H9 (cell line): ENCODE measurements around the gene SULT1E1. TPM values are rescaled to one million over a fixed set of nuclear protein-coding genes. Genes with fewer than 3 reads are reported as not detected.

ENCODE experiments used
- DNase-seq: peaks from one replicate; pipeline ENCODE4 v3.0.0-alpha.2; 2017
- H2AFZ ChIP-seq: one replicate; pipeline ENCODE4 v1.6.1; 2013; ENCODE audit warnings: mild to moderate bottlenecking, low read length, control low read depth, moderate library complexity
- H2AK5ac ChIP-seq: 2 replicates; pipeline ENCODE4 v1.6.1; 2013; ENCODE audit warnings: low read length, control low read depth, mixed read lengths; ENCODE audit not compliant: insufficient read length
- H2BK120ac ChIP-seq: one replicate; pipeline ENCODE4 v1.6.1; 2013; ENCODE audit warnings: low read depth, mild to moderate bottlenecking, low read length, control low read depth, inconsistent platforms; ENCODE audit not compliant: poor library complexity, severe bottlenecking
- H2BK12ac ChIP-seq: 2 replicates; pipeline ENCODE4 v1.6.1; 2013; ENCODE audit warnings: low read length, control low read depth, mixed read lengths, low read depth; ENCODE audit not compliant: insufficient read length
- H2BK15ac ChIP-seq: 2 replicates; pipeline ENCODE4 v1.6.1; 2013; ENCODE audit warnings: low read depth, low read length, control low read depth
- H2BK20ac ChIP-seq: one replicate; pipeline ENCODE4 v1.6.1; 2013; ENCODE audit warnings: low read depth, mild to moderate bottlenecking, low read length, control low read depth, inconsistent platforms; ENCODE audit not compliant: poor library complexity, severe bottlenecking
- H2BK5ac ChIP-seq: 2 replicates; pipeline ENCODE4 v1.6.1; 2013; ENCODE audit warnings: low read length, control low read depth, mixed read lengths; ENCODE audit not compliant: insufficient read length
- H3K14ac ChIP-seq: 2 replicates; pipeline ENCODE4 v1.6.1; 2013; ENCODE audit warnings: low read length, control low read depth; ENCODE audit not compliant: insufficient read depth
- H3K18ac ChIP-seq: 2 replicates; pipeline ENCODE4 v1.6.1; 2013; ENCODE audit warnings: low read depth, mild to moderate bottlenecking, mixed read lengths, low read length, control low read depth; ENCODE audit not compliant: insufficient read length
- H3K23ac ChIP-seq: 2 replicates; pipeline ENCODE4 v1.6.1; 2013; ENCODE audit warnings: low read length, control low read depth, mixed read lengths, low read depth; ENCODE audit not compliant: insufficient read length
- H3K23me2 ChIP-seq: 2 replicates; pipeline ENCODE4 v1.6.1; 2013; ENCODE audit warnings: low read depth, mild to moderate bottlenecking, mixed read lengths, low read length, control low read depth; ENCODE audit not compliant: insufficient read length, poor library complexity, severe bottlenecking
- H3K27ac ChIP-seq: 2 replicates; pipeline ENCODE4 v1.5.1; 2013; ENCODE audit warnings: low read length, control low read depth, mixed read lengths, low read depth; ENCODE audit not compliant: insufficient read length
- H3K27me3 ChIP-seq: 2 replicates; pipeline ENCODE4 v1.6.1; 2013; ENCODE audit warnings: low read length, control low read depth, inconsistent platforms; ENCODE audit not compliant: insufficient read depth
- H3K4ac ChIP-seq: 2 replicates; pipeline ENCODE4 v1.6.1; 2013; ENCODE audit warnings: low read depth, mild to moderate bottlenecking, control low read depth, inconsistent platforms, low read length, moderate library complexity
- H3K4me1 ChIP-seq: 2 replicates; pipeline ENCODE4 v1.6.1; 2013; ENCODE audit warnings: low read length, control low read depth, inconsistent platforms; ENCODE audit not compliant: insufficient read depth
- H3K4me2 ChIP-seq: 2 replicates; pipeline ENCODE4 v1.6.1; 2013; ENCODE audit warnings: low read length, control low read depth, mixed read lengths; ENCODE audit not compliant: insufficient read length, insufficient read depth
- H3K56ac ChIP-seq: 2 replicates; pipeline ENCODE4 v1.6.1; 2013; ENCODE audit warnings: low read depth, mild to moderate bottlenecking, mixed read lengths, low read length, control low read depth; ENCODE audit not compliant: insufficient read length
- H3K79me1 ChIP-seq: 2 replicates; pipeline ENCODE4 v1.6.1; 2013; ENCODE audit warnings: low read depth, mild to moderate bottlenecking, moderate library complexity, low read length, control low read depth, inconsistent platforms; ENCODE audit not compliant: insufficient read depth, poor library complexity, severe bottlenecking
- H3K79me2 ChIP-seq: 2 replicates; pipeline ENCODE4 v1.6.1; 2013; ENCODE audit warnings: low read length, control low read depth, inconsistent platforms; ENCODE audit not compliant: insufficient read depth
- H3K9ac ChIP-seq: 2 replicates; pipeline ENCODE4 v1.6.1; 2013; ENCODE audit warnings: low read length, control low read depth, mixed read lengths; ENCODE audit not compliant: insufficient read length; ENCODE audit errors: extremely low read depth
- H3K9me3 ChIP-seq: one replicate; pipeline ENCODE4 v1.6.1; 2013; ENCODE audit warnings: low read depth, low read length, inconsistent platforms; ENCODE audit not compliant: control insufficient read depth
- H3T11ph ChIP-seq: one replicate; pipeline ENCODE4 v1.6.1; 2013; ENCODE audit warnings: mild to moderate bottlenecking, low read length, control low read depth, inconsistent platforms
- H4K20me1 ChIP-seq: one replicate; pipeline ENCODE4 v1.6.1; 2013; ENCODE audit not compliant: control insufficient read depth, insufficient read length, insufficient read depth
- H4K5ac ChIP-seq: 2 replicates; pipeline ENCODE4 v1.6.1; 2013; ENCODE audit warnings: low read depth, mild to moderate bottlenecking, mixed read lengths, low read length, control low read depth; ENCODE audit not compliant: insufficient read length
- H4K8ac ChIP-seq: replicated peaks from 2 replicates; pipeline ENCODE4 v1.6.1; 2013; ENCODE audit warnings: low read length, control low read depth, mixed read lengths, low read depth; ENCODE audit not compliant: insufficient read length
- H4K91ac ChIP-seq: 2 replicates; pipeline ENCODE4 v1.6.1; 2013; ENCODE audit warnings: low read depth, mild to moderate bottlenecking, moderate library complexity, mixed read lengths, low read length, control low read depth; ENCODE audit not compliant: insufficient read length
- H3K27ac Mint-ChIP-seq, 3 experiments: 2 replicates in 2 of 3; 3 replicates in 1 of 3; pipeline ENCODE4 v1.8.0; 2020 to 2021; ENCODE audit warnings: mixed read lengths in 3 of 3, mild to moderate bottlenecking in 1 of 3, moderate library complexity in 1 of 3
- H3K27me3 Mint-ChIP-seq: 2 replicates; pipeline ENCODE4 v1.8.0; 2021; ENCODE audit warnings: low read depth, mild to moderate bottlenecking, moderate library complexity, mixed read lengths
- H3K36me3 Mint-ChIP-seq, 3 experiments: 2 replicates in 2 of 3; 3 replicates in 1 of 3; pipeline ENCODE4 v1.8.0; 2020 to 2021; ENCODE audit warnings: low read depth in 3 of 3, mixed read lengths in 3 of 3; ENCODE audit not compliant: insufficient read depth in 1 of 3
- H3K4me1 Mint-ChIP-seq, 2 experiments: 2 replicates each; pipeline ENCODE4 v1.8.0; 2020; ENCODE audit warnings: mixed read lengths in 2 of 2
- H3K4me3 Mint-ChIP-seq, 2 experiments: 2 replicates in 1 of 2; 3 replicates in 1 of 2; pipeline ENCODE4 v1.8.0; 2020 to 2021; ENCODE audit warnings: mild to moderate bottlenecking in 2 of 2, mixed read lengths in 2 of 2, moderate library complexity in 1 of 2
- H3K9me3 Mint-ChIP-seq, 2 experiments: 2 replicates in 1 of 2; 3 replicates in 1 of 2; pipeline ENCODE4 v1.8.0; 2020; ENCODE audit warnings: mild to moderate bottlenecking in 2 of 2, mixed read lengths in 2 of 2, moderate library complexity in 1 of 2
- CTCF ChIP-seq: fragments of 200-600 bp; sonication (generic); conservative IDR thresholded peaks from 3 replicates; pipeline ENCODE4 v1.8.0; 2021; ENCODE audit warnings: antibody characterized with exemption, mild to moderate bottlenecking
- WGBS: extraction: QIAGEN DNeasy Blood & Tissue Kit; methylation state at CpG from one replicate; pipeline ENCODE4 v1.1.7; 2013; ENCODE audit warnings: missing lambda C conversion rate, low lambda C conversion rate, mixed read lengths; ENCODE audit not compliant: insufficient read length; ENCODE audit errors: extremely low coverage; 5-methylcytosine and 5-hydroxymethylcytosine counted together
- total RNA-seq: library from RNA; stranded (reverse); gene quantifications from 2 replicates; pipeline ENCODE4 v1.2.1, GENCODE V29; 2021

SULT1E1 gene
- total RNA-seq, 1 experiment from 2014 or later: not detected

- H3K9ac ChIP-seq: no peak overlapping the region
- no peak overlapping the region for H2BK15ac ChIP-seq
- H3K27me3 ChIP-seq: no peaks in the 10 kb centered on the region
- no peak overlapping the region for H2AK5ac ChIP-seq
- H3K9me3 ChIP-seq: no peaks in the 10 kb centered on the region
- no peak overlapping the region for H2BK20ac ChIP-seq
- Mint-ChIP-seq H3K4me3 (no peak overlapping the region), H3K9me3 (no peaks in the 10 kb centered on the region), H3K4me1 (no peaks in the 10 kb centered on the region), H3K27me3 (no peaks in the 10 kb centered on the region), H3K27ac (no peak overlapping the region), H3K36me3 (no peaks in the 10 kb centered on the region)
- WGBS: no CpG with 5 or more reads among the region's 1 CpG
- no peak overlapping the region for H3K27ac ChIP-seq
- no peak overlapping the region for H3K4ac ChIP-seq
- no peaks in the 10 kb centered on the region for H3K79me2 ChIP-seq
- DNase-seq: no peak
- H3K18ac ChIP-seq: no peak overlapping the region
- H3K23me2 ChIP-seq: no peaks in the 10 kb centered on the region
- no peaks in the 10 kb centered on the region for H4K20me1 ChIP-seq
- H2AFZ ChIP-seq: no peak overlapping the region
- H3K23ac ChIP-seq: no peak overlapping the region
- no peak overlapping the region for H2BK120ac ChIP-seq
- H4K5ac ChIP-seq: no peak overlapping the region
- no peaks in the 10 kb centered on the region for H3K4me1 ChIP-seq
- no peak overlapping the region for H4K91ac ChIP-seq
- H3K79me1 ChIP-seq: no peaks in the 10 kb centered on the region
- no peak overlapping the region for H2BK12ac ChIP-seq
- no peak overlapping the region for H3K4me2 ChIP-seq
- no peak overlapping the region for H3T11ph ChIP-seq
- H3K14ac ChIP-seq: no peak overlapping the region
- H4K8ac ChIP-seq: no peak overlapping the region
- H2BK5ac ChIP-seq: no peak overlapping the region
- no peak overlapping the region for H3K56ac ChIP-seq
- no peak for TF ChIP-seq CTCF
These were observed 1.3 kb downstream of the SULT1E1 start for GRCh38 chr4:69858690-69859089.
